Subcutaneous abdominal adipose tissue (tissue), 5 donors: Measurements from ENCODE around the gene ZNF441.
"Not testable (repeated sequence)": the region's sequence is repeated elsewhere in the genome, so short reads cannot be mapped to it uniquely, and the experiment has no call there.

Source experiments
- H3K27ac ChIP-seq: one replicate; pipeline ENCODE4 v1.7.0; 2013; ENCODE audit warnings: low read depth, mild to moderate bottlenecking, inconsistent platforms, low read length, moderate library complexity
- H3K27me3 ChIP-seq, 5 donors: one replicate each; pipeline ENCODE4 v1.7.0; 2013; ENCODE audit warnings: low read length in 5 of 5, inconsistent platforms in 1 of 5; ENCODE audit not compliant: control insufficient read depth in 5 of 5, insufficient read depth in 4 of 5
- H3K36me3 ChIP-seq, 5 donors: one replicate each; pipeline ENCODE4 v1.7.0; 2013; ENCODE audit warnings: low read length in 5 of 5; ENCODE audit not compliant: control insufficient read depth in 5 of 5, insufficient read depth in 5 of 5
- H3K4me1 ChIP-seq, 5 donors: one replicate each; pipeline ENCODE4 v1.7.0; 2013; ENCODE audit warnings: low read length in 5 of 5, mild to moderate bottlenecking in 3 of 5, moderate library complexity in 1 of 5; ENCODE audit not compliant: control insufficient read depth in 5 of 5, insufficient read depth in 5 of 5
- H3K4me3 ChIP-seq, 5 donors: one replicate each; pipeline ENCODE4 v1.7.0; 2013; ENCODE audit warnings: low read length in 5 of 5, low read depth in 1 of 5
- H3K9ac ChIP-seq, 5 donors: one replicate each; pipeline ENCODE4 v1.7.0; 2013; ENCODE audit warnings: low read length in 5 of 5, mild to moderate bottlenecking in 4 of 5, moderate library complexity in 3 of 5
- H3K9me3 ChIP-seq, 5 donors: one replicate each; pipeline ENCODE4 v1.7.0; 2013; ENCODE audit warnings: low read length in 5 of 5; ENCODE audit not compliant: control insufficient read depth in 5 of 5
- donor health status: healthy.
- donor health status: healthy.
- donor health status: healthy.
- donor health status: healthy.
- donor health status: healthy.

The ZNF441 gene

GRCh38 chr19:11798391-11799330 lies 31.9 kb downstream of the ZNF441 start, which contains the start of gene ZNF491:
Gene ZNF491, plus strand, starts transcription at chr19:11798523. Its CDS starts 7,431 bp downstream, at chr19:11805954.
- H3K36me3 ChIP-seq: no peaks in the 10 kb centered on the region
- peaks cover 3 to 19% (median 18%) of the 10 kb centered on the region in 5 donors for H3K4me1 ChIP-seq
- peak within 1 kb of the TSS; percentile 28 to 95 (median 91) for H3K9ac ChIP-seq
- H3K27me3 ChIP-seq: no peaks in the 10 kb centered on the region
- H3K9me3 ChIP-seq: no peaks in the 10 kb centered on the region
- peak within 1 kb of the TSS; percentile 41 for H3K27ac ChIP-seq
- peak within 1 kb of the TSS; percentile 71 to 97 (median 87) for H3K4me3 ChIP-seq

GRCh38 chr19:11806354-11807098 lies 39.7 kb downstream of the ZNF441 start:
- Histone ChIP-seq H3K27me3 (peaks cover 0 to 5% (median 0%) of the 10 kb centered on the region in 5 donors), H3K36me3 (peaks cover 10 to 19% (median 13%) of the 10 kb centered on the region in 5 donors), H3K27ac (no peak overlapping the region), H3K9ac (peak overlapping the region in 1 of 5 donors; percentile 29), H3K9me3 (peaks cover 16 to 29% (median 25%) of the 10 kb centered on the region in 5 donors), H3K4me3 (peak overlapping the region in 4 of 5 donors; percentile 18 to 39 (median 34)), H3K4me1 (peaks cover 0 to 7% (median 0%) of the 10 kb centered on the region in 5 donors)

GRCh38 chr19:11807099-11807380 lies 40.2 kb downstream of the ZNF441 start:
- Histone ChIP-seq H3K9me3 (peaks cover 16 to 29% (median 25%) of the 10 kb centered on the region in 5 donors), H3K36me3 (peaks cover 10 to 19% (median 13%) of the 10 kb centered on the region in 5 donors), H3K27ac (no peak overlapping the region), H3K4me1 (peaks cover 0 to 7% (median 0%) of the 10 kb centered on the region in 5 donors), H3K27me3 (peaks cover 0 to 5% (median 0%) of the 10 kb centered on the region in 5 donors), H3K9ac (no peak overlapping the region), H3K4me3 (peak overlapping the region in 4 of 5 donors; percentile 18 to 39 (median 34))

GRCh38 chr19:11813703-11814028 lies 46.9 kb downstream of the ZNF441 start:
- Histone ChIP-seq H3K4me1 (peaks cover 3 to 17% (median 12%) of the 10 kb centered on the region in 5 donors), H3K36me3 (no peaks in the 10 kb centered on the region), H3K9me3 (no peaks in the 10 kb centered on the region), H3K4me3 (peak overlapping the region; percentile 90 to 98 (median 97)), H3K27me3 (no peaks in the 10 kb centered on the region), H3K9ac (peak overlapping the region in 4 of 5 donors; percentile 23 to 99 (median 88)), H3K27ac (no peak overlapping the region)

- H3K27ac ChIP-seq: peak within 1 kb of the TSS; percentile 84
- H3K9ac ChIP-seq: peak within 1 kb of the TSS; percentile 64 to 99 (median 90)
- H3K9me3 ChIP-seq: no peaks in the 10 kb centered on the region
- no peaks in the 10 kb centered on the region for H3K36me3 ChIP-seq
- H3K27me3 ChIP-seq: no peaks in the 10 kb centered on the region
- H3K4me3 ChIP-seq: peak within 1 kb of the TSS; percentile 90 to 98 (median 97)
- peaks cover 3 to 17% (median 12%) of the 10 kb centered on the region in 5 donors for H3K4me1 ChIP-seq
Observed at GRCh38 chr19:11814029-11814699, 47.4 kb downstream of the ZNF441 start, which contains the start of gene ZNF440. Gene ZNF440, plus strand, starts transcription at chr19:11814273. Its CDS starts 175 bp downstream, at chr19:11814448.

GRCh38 chr19:11814700-11815035 lies 47.9 kb downstream of the ZNF441 start:
- H3K36me3 ChIP-seq: no peaks in the 10 kb centered on the region
- H3K4me1 ChIP-seq: peaks cover 3 to 17% (median 12%) of the 10 kb centered on the region in 5 donors
- H3K9ac ChIP-seq: peak overlapping the region; percentile 56 to 99 (median 90)
- peak overlapping the region; percentile 84 for H3K27ac ChIP-seq
- no peaks in the 10 kb centered on the region for H3K9me3 ChIP-seq
- H3K27me3 ChIP-seq: no peaks in the 10 kb centered on the region
- peak overlapping the region; percentile 87 to 98 (median 93) for H3K4me3 ChIP-seq

- Histone ChIP-seq H3K27ac (no peak overlapping the region), H3K9me3 (no peaks in the 10 kb centered on the region), H3K9ac (no peak overlapping the region), H3K27me3 (no peaks in the 10 kb centered on the region), H3K4me1 (no peaks in the 10 kb centered on the region), H3K36me3 (peaks cover 0 to 9% (median 0%) of the 10 kb centered on the region in 5 donors), H3K4me3 (no peak overlapping the region)
Observed at GRCh38 chr19:11821474-11822109, 54.8 kb downstream of the ZNF441 start.

GRCh38 chr19:11828957-11829876 lies 62.4 kb downstream of the ZNF441 start:
- H3K9me3 ChIP-seq: peaks cover 14 to 44% (median 30%) of the 10 kb centered on the region in 5 donors
- H3K9ac ChIP-seq, H3K27me3 ChIP-seq, H3K4me1 ChIP-seq, H3K27ac ChIP-seq: not testable (repeated sequence)
- H3K36me3 ChIP-seq: peaks cover 21 to 40% (median 36%) of the 10 kb centered on the region in 5 donors
- peak overlapping the region in 1 of 5 donors; percentile 10 for H3K4me3 ChIP-seq
